Neural progenitor cell (in vitro differentiated cells): Measurements from ENCODE around the gene LSM3. TPM values are rescaled to one million over a fixed set of nuclear protein-coding genes. Genes with fewer than 3 reads are reported as not detected.

Experiments
- DNase-seq: peaks from one replicate; pipeline ENCODE4 v3.0.0-alpha.2; 2016; ENCODE audit warnings: low spot score
- H2AFZ ChIP-seq: fragments of 200-600 bp; sonication (generic); replicated peaks from 2 replicates; pipeline ENCODE4 v1.6.1; 2016; ENCODE audit warnings: antibody characterized with exemption
- H3F3A ChIP-seq: fragments of 200-600 bp; sonication (generic); 2 replicates; pipeline ENCODE4 v1.6.1; 2016; ENCODE audit warnings: antibody characterized with exemption, low read depth
- H3K27ac ChIP-seq: fragments of 200-600 bp; sonication (generic); 2 replicates; pipeline ENCODE4 v1.5.1; 2016; ENCODE audit warnings: mild to moderate bottlenecking
- H3K27me3 ChIP-seq: fragments of 200-600 bp; sonication (generic); 2 replicates; pipeline ENCODE4 v1.6.1; 2016; ENCODE audit warnings: mild to moderate bottlenecking, moderate library complexity
- H3K36me3 ChIP-seq: fragments of 200-600 bp; sonication (generic); 2 replicates; pipeline ENCODE4 v1.5.1; 2016
- H3K4me1 ChIP-seq: fragments of 200-600 bp; sonication (generic); 2 replicates; pipeline ENCODE4 v1.6.1; 2016; ENCODE audit warnings: mixed run types
- H3K4me2 ChIP-seq: fragments of 200-600 bp; sonication (generic); 2 replicates; pipeline ENCODE4 v1.6.1; 2016
- H3K4me3 ChIP-seq: fragments of 200-600 bp; sonication (generic); 2 replicates; pipeline ENCODE4 v1.5.1; 2016
- H3K79me2 ChIP-seq: fragments of 200-600 bp; sonication (generic); 2 replicates; pipeline ENCODE4 v1.6.1; 2016; ENCODE audit warnings: low read depth
- H3K9ac ChIP-seq: fragments of 200-600 bp; sonication (generic); 2 replicates; pipeline ENCODE4 v1.6.1; 2016
- H3K9me3 ChIP-seq: fragments of 200-600 bp; sonication (generic); 2 replicates; pipeline ENCODE4 v1.5.1; 2016; ENCODE audit warnings: low read depth
- H4K20me1 ChIP-seq: fragments of 200-600 bp; sonication (generic); 2 replicates; pipeline ENCODE4 v1.6.1; 2016; ENCODE audit warnings: low read depth
- H3K27ac Mint-ChIP-seq: 3 replicates; pipeline ENCODE4 v1.8.0; 2021; ENCODE audit warnings: mixed read lengths
- H3K27me3 Mint-ChIP-seq: 2 replicates; pipeline ENCODE4 v1.8.0; 2022; ENCODE audit warnings: low read depth, mild to moderate bottlenecking, inconsistent platforms, moderate library complexity, mixed read lengths; ENCODE audit not compliant: insufficient read depth
- H3K36me3 Mint-ChIP-seq: 3 replicates; pipeline ENCODE4 v1.8.0; 2021; ENCODE audit warnings: mixed read lengths
- H3K4me1 Mint-ChIP-seq: 3 replicates; pipeline ENCODE4 v1.8.0; 2021; ENCODE audit warnings: mixed read lengths
- H3K4me3 Mint-ChIP-seq: 3 replicates; pipeline ENCODE4 v1.8.0; 2021; ENCODE audit warnings: mild to moderate bottlenecking, moderate library complexity, mixed read lengths
- H3K9me3 Mint-ChIP-seq: 3 replicates; pipeline ENCODE4 v1.8.0; 2020; ENCODE audit warnings: mixed read lengths
- CTCF ChIP-seq: fragments of 200-600 bp; sonication (generic); IDR thresholded peaks from 2 replicates; pipeline ENCODE4 v1.5.1; 2017; ENCODE audit warnings: antibody characterized with exemption, mild to moderate bottlenecking
- EZH2 ChIP-seq: fragments of 200-600 bp; sonication (generic); IDR thresholded peaks from 2 replicates; pipeline ENCODE4 v1.6.1; 2017; ENCODE audit warnings: antibody characterized with exemption, mild to moderate bottlenecking, moderate library complexity
- EZH2phosphoT487 ChIP-seq: fragments of 200-600 bp; sonication (generic); IDR thresholded peaks from 2 replicates; pipeline ENCODE4 v1.6.1; 2017; ENCODE audit warnings: antibody characterized with exemption
- total RNA-seq: library from RNA; depleted of rRNA; stranded (reverse); fragments of >200 nt; gene quantifications from 2 replicates; pipeline ENCODE4 v1.2.3, GENCODE V29; 2015; ENCODE audit warnings: low replicate concordance

LSM3 gene
- total RNA-seq, 1 donor from 2014 or later, result 36.2 TPM

- no peak overlapping the region for H3K27ac ChIP-seq
- peaks cover 4% of the 10 kb centered on the region for H4K20me1 ChIP-seq
- no peaks in the 10 kb centered on the region for H3K9me3 ChIP-seq
- H3K4me1 ChIP-seq, result no peaks in the 10 kb centered on the region
- H3K27me3 Mint-ChIP-seq, result peaks cover 4% of the 10 kb centered on the region
- H3K4me3 Mint-ChIP-seq, result no peak overlapping the region
- no peak overlapping the region for H3K27ac Mint-ChIP-seq
- H3F3A ChIP-seq, result no peaks in the 10 kb centered on the region
- no peaks in the 10 kb centered on the region for H3K4me1 Mint-ChIP-seq
- H3K36me3 Mint-ChIP-seq, result peaks cover 43% of the 10 kb centered on the region
- no peaks in the 10 kb centered on the region for H3K9me3 Mint-ChIP-seq
- no peak overlapping the region for H3K9ac ChIP-seq
- TF ChIP-seq EZH2 (no peak), EZH2phosphoT487 (no peak), CTCF (no peak)
- no peaks in the 10 kb centered on the region for H3K27me3 ChIP-seq
- no peak overlapping the region for H2AFZ ChIP-seq
- no peak overlapping the region for H3K4me3 ChIP-seq
- no peak overlapping the region for H3K4me2 ChIP-seq
- DNase-seq, result no peak
- no peaks in the 10 kb centered on the region for H3K36me3 ChIP-seq
- H3K79me2 ChIP-seq, result no peaks in the 10 kb centered on the region
These were observed 24.3 kb upstream of the LSM3 start for GRCh38 chr3:14154276-14154675.

- TF ChIP-seq EZH2, result no peak
- TF ChIP-seq CTCF, result no peak
- TF ChIP-seq EZH2phosphoT487, result no peak
- H3K4me3 Mint-ChIP-seq, result no peak overlapping the region
These were observed 23.6 kb upstream of the LSM3 start for GRCh38 chr3:14154895-14155440.

GRCh38 chr3:14156201-14156600 is 22.4 kb upstream of the LSM3 start:
- H3K4me2 ChIP-seq, result no peak overlapping the region
- H3F3A ChIP-seq, result no peaks in the 10 kb centered on the region
- no peaks in the 10 kb centered on the region for H3K27me3 Mint-ChIP-seq
- H3K27ac Mint-ChIP-seq, result no peak overlapping the region
- no peaks in the 10 kb centered on the region for H3K4me1 Mint-ChIP-seq
- H3K4me1 ChIP-seq, result no peaks in the 10 kb centered on the region
- no peak for DNase-seq
- no peaks in the 10 kb centered on the region for H3K27me3 ChIP-seq
- H3K9me3 Mint-ChIP-seq, result peaks cover 4% of the 10 kb centered on the region
- no peak overlapping the region for H3K4me3 ChIP-seq
- H3K79me2 ChIP-seq, result peaks cover 1% of the 10 kb centered on the region
- H3K36me3 Mint-ChIP-seq, result peaks cover 55% of the 10 kb centered on the region
- no peak overlapping the region for H3K4me3 Mint-ChIP-seq
- H3K9me3 ChIP-seq, result no peaks in the 10 kb centered on the region
- H4K20me1 ChIP-seq, result peaks cover 4% of the 10 kb centered on the region
- H3K27ac ChIP-seq, result no peak overlapping the region
- H2AFZ ChIP-seq, result no peak overlapping the region
- peaks cover 3% of the 10 kb centered on the region for H3K36me3 ChIP-seq
- H3K9ac ChIP-seq, result no peak overlapping the region
- TF ChIP-seq EZH2, result no peak
- no peak for TF ChIP-seq EZH2phosphoT487

More at GRCh38 chr3:14154895-14155440, 23.6 kb upstream of the LSM3 start:
- Histone ChIP-seq H2AFZ (no peak overlapping the region), H3K9me3 (no peaks in the 10 kb centered on the region), H3K79me2 (no peaks in the 10 kb centered on the region), H3K27ac (no peak overlapping the region), H3K27me3 (no peaks in the 10 kb centered on the region), H4K20me1 (peaks cover 4% of the 10 kb centered on the region), H3F3A (no peaks in the 10 kb centered on the region), H3K36me3 (no peaks in the 10 kb centered on the region), H3K4me3 (no peak overlapping the region), H3K4me1 (no peaks in the 10 kb centered on the region), H3K9ac (no peak overlapping the region), H3K4me2 (no peak overlapping the region)
- H3K27ac Mint-ChIP-seq, result no peak overlapping the region
- H3K27me3 Mint-ChIP-seq, result peaks cover 4% of the 10 kb centered on the region
- no peaks in the 10 kb centered on the region for H3K4me1 Mint-ChIP-seq
- peaks cover 46% of the 10 kb centered on the region for H3K36me3 Mint-ChIP-seq
- H3K9me3 Mint-ChIP-seq, result no peaks in the 10 kb centered on the region
- DNase-seq, result no peak

GRCh38 chr3:14156843-14157561 is 21.6 kb upstream of the LSM3 start:
- no peak for TF ChIP-seq EZH2
- no peak for TF ChIP-seq CTCF
- Histone ChIP-seq H3K79me2 (peaks cover 7% of the 10 kb centered on the region), H3K4me1 (no peaks in the 10 kb centered on the region), H3K36me3 (peaks cover 10% of the 10 kb centered on the region), H4K20me1 (peaks cover 4% of the 10 kb centered on the region), H3K4me2 (no peak overlapping the region), H3K9me3 (no peaks in the 10 kb centered on the region), H3F3A (no peaks in the 10 kb centered on the region), H3K4me3 (no peak overlapping the region), H3K27ac (no peak overlapping the region), H3K27me3 (no peaks in the 10 kb centered on the region), H3K9ac (no peak overlapping the region), H2AFZ (no peak overlapping the region)
- H3K4me3 Mint-ChIP-seq, result no peak overlapping the region
- H3K9me3 Mint-ChIP-seq, result peaks cover 12% of the 10 kb centered on the region
- no peaks in the 10 kb centered on the region for H3K4me1 Mint-ChIP-seq
- no peak overlapping the region for H3K27ac Mint-ChIP-seq
- DNase-seq, result no peak
- no peaks in the 10 kb centered on the region for H3K27me3 Mint-ChIP-seq
- H3K36me3 Mint-ChIP-seq, result peaks cover 63% of the 10 kb centered on the region
